HG03565 (cell line): Measurements from ENCODE around the gene CMC1.
"Not testable (repeated sequence)": the region's sequence is repeated elsewhere in the genome, so short reads cannot be mapped to it uniquely, and the experiment has no call there.

Source experiments
- ATAC-seq: cut with Tn5 transposase; IDR thresholded peaks from one replicate; pipeline ENCODE4 v1.9.1; 2021; ENCODE audit warnings: mild to moderate bottlenecking, moderate library complexity; ENCODE audit not compliant: unreplicated experiment

CMC1 gene

GRCh38 chr3:28241221-28242160 lies at the start of gene CMC1:
Gene CMC1, plus strand, starts transcription at chr3:28241619. Its CDS starts 175 bp downstream, at chr3:28241794.
- peak; percentile 96 for ATAC-seq

- no peak for ATAC-seq
These were observed 43.3 kb upstream of the CMC1 start for GRCh38 chr3:28198161-28198560.

GRCh38 chr3:28198974-28199373 lies 42.4 kb upstream of the CMC1 start:
- no peak for ATAC-seq

- not testable (repeated sequence) for ATAC-seq
These were observed 41.8 kb upstream of the CMC1 start for GRCh38 chr3:28199643-28200042.

GRCh38 chr3:28200366-28200848 lies 41.0 kb upstream of the CMC1 start:
- ATAC-seq, result not testable (repeated sequence)

- no peak for ATAC-seq
These were observed 34.9 kb upstream of the CMC1 start for GRCh38 chr3:28206479-28206878.

- ATAC-seq, result no peak
These were observed 34.3 kb upstream of the CMC1 start for GRCh38 chr3:28207000-28207733.

GRCh38 chr3:28210968-28211713 lies 30.3 kb upstream of the CMC1 start:
- ATAC-seq, result no peak

GRCh38 chr3:28212681-28213080 lies 28.7 kb upstream of the CMC1 start:
- no peak for ATAC-seq

- no peak for ATAC-seq
These were observed 26.0 kb upstream of the CMC1 start for GRCh38 chr3:28215407-28215806.

- peak; percentile 20 for ATAC-seq
These were observed 23.1 kb upstream of the CMC1 start for GRCh38 chr3:28218071-28218916.

GRCh38 chr3:28218917-28219198 lies 22.6 kb upstream of the CMC1 start:
- ATAC-seq, result peak; percentile 38

- no peak for ATAC-seq
These were observed 17.0 kb upstream of the CMC1 start for GRCh38 chr3:28224430-28224829.

- no peak for ATAC-seq
These were observed 15.4 kb upstream of the CMC1 start for GRCh38 chr3:28226020-28226419.

- no peak for ATAC-seq
These were observed 12.8 kb upstream of the CMC1 start for GRCh38 chr3:28228623-28229022.

- ATAC-seq, result no peak
These were observed 8.8 kb upstream of the CMC1 start for GRCh38 chr3:28232659-28233058.

GRCh38 chr3:28234454-28234853 lies 7.0 kb upstream of the CMC1 start:
- ATAC-seq, result no peak

- no peak for ATAC-seq
These were observed 2.3 kb upstream of the CMC1 start for GRCh38 chr3:28239108-28239507.

- ATAC-seq, result no peak
These were observed 978 bp upstream of the CMC1 start for GRCh38 chr3:28240441-28240840.

GRCh38 chr3:28242519-28242918 lies 1.1 kb downstream of the CMC1 start:
- ATAC-seq, result no peak
